WTC11 (cell line): ENCODE measurements around the gene MDGA2. TPM values are rescaled to one million over a fixed set of nuclear protein-coding genes. Genes with fewer than 3 reads are reported as not detected.

Experiments
- ATAC-seq: fragments of 200-7000 bp; cut with Tn5 transposase; 2 replicates; pipeline ENCODE4 v1.10.0; 2021; ENCODE audit warnings: mild to moderate bottlenecking, moderate library complexity
- CTCF ChIA-PET: fragments of 300-600 bp; sonication (Branson Sonifier 250); formaldehyde crosslinking; loops from one replicate; lab custom pipeline; 2021; ENCODE audit warnings: antibody characterized with exemption; lab: Charles Lee
- POLR2A ChIA-PET: fragments of 350-600 bp; sonication (Branson Sonifier 250); formaldehyde crosslinking; loops from one replicate; lab custom pipeline; 2021; ENCODE audit warnings: antibody characterized with exemption; lab: Charles Lee
- DNase-seq: peaks from one replicate; pipeline ENCODE4 v3.0.0; 2021; ENCODE audit warnings: low spot score
- H3K27ac Mint-ChIP-seq: 2 replicates; pipeline ENCODE4 v1.8.0; 2021; ENCODE audit warnings: mixed read lengths
- H3K27me3 Mint-ChIP-seq: 2 replicates; pipeline ENCODE4 v1.8.0; 2021; ENCODE audit warnings: low read depth, mild to moderate bottlenecking, moderate library complexity, mixed read lengths
- H3K36me3 Mint-ChIP-seq: 2 replicates; pipeline ENCODE4 v1.8.0; 2021; ENCODE audit warnings: mixed read lengths
- H3K4me1 Mint-ChIP-seq: 2 replicates; pipeline ENCODE4 v1.8.0; 2022; ENCODE audit warnings: mixed read lengths
- H3K4me3 Mint-ChIP-seq: 2 replicates; pipeline ENCODE4 v1.8.0; 2021; ENCODE audit warnings: mild to moderate bottlenecking, moderate library complexity, mixed read lengths
- H3K9me3 Mint-ChIP-seq: 2 replicates; pipeline ENCODE4 v1.8.0; 2021; ENCODE audit warnings: mixed read lengths
- AFF4 ChIP-seq: sonication (generic); formaldehyde crosslinking; IDR thresholded peaks from 2 replicates; pipeline ENCODE4 v1.8.1; 2023; ENCODE audit warnings: mild to moderate bottlenecking, missing genetic modification reagents, borderline replicate concordance
- ARID4B ChIP-seq: sonication (generic); formaldehyde crosslinking; IDR thresholded peaks from 2 replicates; pipeline ENCODE4 v1.8.0; 2023; ENCODE audit warnings: missing genetic modification reagents, mild to moderate bottlenecking, borderline replicate concordance
- ATF3 ChIP-seq: sonication (generic); formaldehyde crosslinking; conservative IDR thresholded peaks from 2 replicates; pipeline ENCODE4 v1.8.1; 2022; ENCODE audit warnings: mild to moderate bottlenecking, missing genetic modification reagents
- CDX4 ChIP-seq: fragments of 250-450 bp; sonication (Bioruptor Pico); IDR thresholded peaks from 2 replicates; pipeline ENCODE4 v1.9.0; 2021; ENCODE audit warnings: moderate library complexity, mild to moderate bottlenecking, inconsistent platforms, borderline replicate concordance
- ESRRA ChIP-seq: sonication (generic); formaldehyde crosslinking; IDR thresholded peaks from 2 replicates; pipeline ENCODE4 v1.8.1; 2022; ENCODE audit warnings: mild to moderate bottlenecking, missing genetic modification reagents, borderline replicate concordance
- HMGA2 ChIP-seq: fragments of 250-450 bp; sonication (Bioruptor Pico); IDR thresholded peaks from 2 replicates; pipeline ENCODE4 v1.4.0; 2021; ENCODE audit warnings: mild to moderate bottlenecking, moderate library complexity
- JAZF1 ChIP-seq: fragments of 250-450 bp; sonication (Bioruptor Pico); IDR thresholded peaks from 2 replicates; pipeline ENCODE4 v1.9.0; 2021; ENCODE audit warnings: moderate library complexity, mild to moderate bottlenecking, inconsistent platforms
- KAT7 ChIP-seq: sonication (generic); formaldehyde crosslinking; IDR thresholded peaks from 2 replicates; pipeline ENCODE4 v1.8.1; 2023; ENCODE audit warnings: missing genetic modification reagents, mild to moderate bottlenecking, borderline replicate concordance
- MAX ChIP-seq: sonication (generic); formaldehyde crosslinking; IDR thresholded peaks from 2 replicates; pipeline ENCODE4 v1.8.0; 2022; ENCODE audit warnings: mild to moderate bottlenecking, missing genetic modification reagents
- NR3C1 ChIP-seq: sonication (generic); formaldehyde crosslinking; conservative IDR thresholded peaks from 2 replicates; pipeline ENCODE4 v1.8.1; 2023; ENCODE audit warnings: low read depth, mild to moderate bottlenecking, missing genetic modification reagents
- PREB ChIP-seq: sonication (generic); formaldehyde crosslinking; IDR thresholded peaks from 2 replicates; pipeline ENCODE4 v1.8.1; 2022; ENCODE audit warnings: mild to moderate bottlenecking, missing genetic modification reagents, moderate library complexity, borderline replicate concordance
- SMAD3 ChIP-seq: sonication (generic); formaldehyde crosslinking; IDR thresholded peaks from 2 replicates; pipeline ENCODE4 v1.8.0; 2022; ENCODE audit warnings: missing genetic modification reagents, mild to moderate bottlenecking, borderline replicate concordance
- SP1 ChIP-seq: sonication (generic); formaldehyde crosslinking; conservative IDR thresholded peaks from 2 replicates; pipeline ENCODE4 v1.8.1; 2022; ENCODE audit warnings: missing genetic modification reagents
- TP53 ChIP-seq: sonication (generic); formaldehyde crosslinking; IDR thresholded peaks from 2 replicates; pipeline ENCODE4 v1.8.1; 2023; ENCODE audit warnings: mild to moderate bottlenecking, missing genetic modification reagents
- ZBTB21 ChIP-seq: sonication (generic); formaldehyde crosslinking; IDR thresholded peaks from 2 replicates; pipeline ENCODE4 v1.8.1; 2023; ENCODE audit warnings: mild to moderate bottlenecking, missing genetic modification reagents, borderline replicate concordance
- ZNF121 ChIP-seq: sonication (generic); formaldehyde crosslinking; IDR thresholded peaks from 2 replicates; pipeline ENCODE4 v1.8.0; 2023; ENCODE audit warnings: missing genetic modification reagents
- ZNF317 ChIP-seq: sonication (generic); formaldehyde crosslinking; IDR thresholded peaks from 2 replicates; pipeline ENCODE4 v1.8.1; 2023; ENCODE audit warnings: low read depth, mild to moderate bottlenecking, moderate library complexity, missing genetic modification reagents, borderline replicate concordance
- ZNF416 ChIP-seq: fragments of 250-450 bp; sonication (Bioruptor Pico); IDR thresholded peaks from 2 replicates; pipeline ENCODE4 v1.9.0; 2021; ENCODE audit warnings: mild to moderate bottlenecking, inconsistent platforms
- total RNA-seq: library from RNA; stranded (reverse); gene quantifications from 3 replicates; pipeline ENCODE4 v1.2.3, GENCODE V29; 2021
- TF ChIP-seq, protein P1 (sequence below): sonication (generic); formaldehyde crosslinking; IDR thresholded peaks from 2 replicates; pipeline ENCODE4 v1.8.0; 2023; ENCODE audit warnings: missing genetic modification reagents
- TF ChIP-seq, protein P2 (sequence below): fragments of 250-450 bp; sonication (Bioruptor Pico); IDR thresholded peaks from 2 replicates; pipeline ENCODE4 v1.9.0; 2021; ENCODE audit warnings: mild to moderate bottlenecking

Gene MDGA2
- total RNA-seq, 1 experiment from 2014 or later = 4.9 TPM

DNA sequence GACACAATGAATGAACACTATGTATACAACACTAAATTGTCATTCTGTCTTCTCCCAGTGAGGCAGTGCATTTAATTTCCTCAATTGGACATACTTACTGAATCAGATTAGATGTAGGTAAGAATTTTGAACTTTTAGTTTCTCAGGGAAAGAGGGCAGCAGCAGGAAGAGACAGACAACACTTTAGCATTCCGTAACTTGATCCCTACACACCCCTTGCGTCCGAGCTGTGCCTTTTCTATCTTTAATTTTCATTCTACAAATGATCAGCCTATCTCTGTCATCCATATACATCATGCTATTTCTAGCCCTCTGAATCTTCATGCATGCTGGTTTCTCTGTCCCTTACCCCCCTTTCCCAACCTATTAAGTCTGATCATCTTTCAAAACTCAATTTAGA, 665.8 kb downstream of the MDGA2 start (continued):
- no peak for TF ChIP-seq HMGA2 (CRISPR knock-in tag)
- TF ChIP-seq, all 79 proteins: peak for 0

- H3K27ac Mint-ChIP-seq = no peak overlapping the region
- ATAC-seq = no peak
- H3K36me3 Mint-ChIP-seq = no peaks in the 10 kb centered on the region
- H3K4me1 Mint-ChIP-seq = peaks cover 8% of the 10 kb centered on the region
- no peak for DNase-seq
- no peak overlapping the region for H3K4me3 Mint-ChIP-seq
- H3K9me3 Mint-ChIP-seq = peaks cover 5% of the 10 kb centered on the region; the same call in 1 of the 2 replicates
- H3K27me3 Mint-ChIP-seq = no peaks in the 10 kb centered on the region
- CTCF ChIA-PET = no interaction called here
- POLR2A ChIA-PET = no interaction called here
- TF ChIP-seq AFF4 (CRISPR knock-in tag) (no peak), KAT7 (no peak), CDX4 (no peak), ZNF416 (CRISPR knock-in tag) (no peak), NR3C1 (no peak), SMAD3 (CRISPR knock-in tag) (no peak), ATF3 (no peak), TP53 (no peak), JAZF1 (CRISPR knock-in tag) (no peak), HMGA2 (CRISPR knock-in tag) (no peak), PREB (no peak)
- TF ChIP-seq, all 79 proteins: peak for 0
Observed at GRCh38 chr14:47008732-47009131, 666.7 kb downstream of the MDGA2 start.

DNA sequence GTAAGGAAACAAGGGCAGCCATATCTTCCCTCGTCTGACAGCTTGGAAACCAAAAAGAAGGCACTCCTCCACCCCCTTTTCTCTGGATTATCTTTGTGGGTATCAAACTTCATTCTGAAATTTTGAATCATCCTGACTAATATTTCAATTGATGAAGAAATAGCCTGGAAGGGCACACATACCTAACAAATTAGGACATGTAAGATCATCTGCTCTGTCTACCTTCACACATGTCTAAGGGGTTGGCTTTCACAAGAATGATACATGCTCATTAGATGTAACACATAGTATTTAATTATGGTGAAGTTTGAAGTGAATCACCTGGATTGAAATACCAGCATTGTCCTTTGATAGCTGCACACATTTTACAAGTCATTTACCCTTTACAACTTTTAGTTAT, 675.7 kb downstream of the MDGA2 start:
- no peaks in the 10 kb centered on the region for H3K4me1 Mint-ChIP-seq
- CTCF ChIA-PET = no interaction called here
- H3K9me3 Mint-ChIP-seq = peaks cover 18% of the 10 kb centered on the region
- ATAC-seq (no peak), DNase-seq (no peak)
- H3K27ac Mint-ChIP-seq = no peak overlapping the region
- H3K36me3 Mint-ChIP-seq = 0 out of 2 replicates have a peak, but pooled peaks cover 3% of the 10 kb centered on the region
- TF ChIP-seq, protein P1, sequence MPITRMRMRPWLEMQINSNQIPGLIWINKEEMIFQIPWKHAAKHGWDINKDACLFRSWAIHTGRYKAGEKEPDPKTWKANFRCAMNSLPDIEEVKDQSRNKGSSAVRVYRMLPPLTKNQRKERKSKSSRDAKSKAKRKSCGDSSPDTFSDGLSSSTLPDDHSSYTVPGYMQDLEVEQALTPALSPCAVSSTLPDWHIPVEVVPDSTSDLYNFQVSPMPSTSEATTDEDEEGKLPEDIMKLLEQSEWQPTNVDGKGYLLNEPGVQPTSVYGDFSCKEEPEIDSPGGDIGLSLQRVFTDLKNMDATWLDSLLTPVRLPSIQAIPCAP = no peak
- TF ChIP-seq ARID4B (CRISPR knock-in tag) (no peak), ZNF317 (CRISPR knock-in tag) (no peak), HMGA2 (CRISPR knock-in tag) (no peak), ZBTB21 (no peak), MAX (no peak), ESRRA (CRISPR knock-in tag) (no peak), SP1 (CRISPR knock-in tag) (no peak), ZNF121 (CRISPR knock-in tag) (no peak)
- TF ChIP-seq, protein P2, sequence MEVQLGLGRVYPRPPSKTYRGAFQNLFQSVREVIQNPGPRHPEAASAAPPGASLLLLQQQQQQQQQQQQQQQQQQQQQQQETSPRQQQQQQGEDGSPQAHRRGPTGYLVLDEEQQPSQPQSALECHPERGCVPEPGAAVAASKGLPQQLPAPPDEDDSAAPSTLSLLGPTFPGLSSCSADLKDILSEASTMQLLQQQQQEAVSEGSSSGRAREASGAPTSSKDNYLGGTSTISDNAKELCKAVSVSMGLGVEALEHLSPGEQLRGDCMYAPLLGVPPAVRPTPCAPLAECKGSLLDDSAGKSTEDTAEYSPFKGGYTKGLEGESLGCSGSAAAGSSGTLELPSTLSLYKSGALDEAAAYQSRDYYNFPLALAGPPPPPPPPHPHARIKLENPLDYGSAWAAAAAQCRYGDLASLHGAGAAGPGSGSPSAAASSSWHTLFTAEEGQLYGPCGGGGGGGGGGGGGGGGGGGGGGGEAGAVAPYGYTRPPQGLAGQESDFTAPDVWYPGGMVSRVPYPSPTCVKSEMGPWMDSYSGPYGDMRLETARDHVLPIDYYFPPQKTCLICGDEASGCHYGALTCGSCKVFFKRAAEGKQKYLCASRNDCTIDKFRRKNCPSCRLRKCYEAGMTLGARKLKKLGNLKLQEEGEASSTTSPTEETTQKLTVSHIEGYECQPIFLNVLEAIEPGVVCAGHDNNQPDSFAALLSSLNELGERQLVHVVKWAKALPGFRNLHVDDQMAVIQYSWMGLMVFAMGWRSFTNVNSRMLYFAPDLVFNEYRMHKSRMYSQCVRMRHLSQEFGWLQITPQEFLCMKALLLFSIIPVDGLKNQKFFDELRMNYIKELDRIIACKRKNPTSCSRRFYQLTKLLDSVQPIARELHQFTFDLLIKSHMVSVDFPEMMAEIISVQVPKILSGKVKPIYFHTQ (CRISPR knock-in tag) = no peak
- no peak overlapping the region for H3K4me3 Mint-ChIP-seq
- POLR2A ChIA-PET = no interaction called here
- no peaks in the 10 kb centered on the region for H3K27me3 Mint-ChIP-seq
